Stimulated activated CD8-positive, alpha-beta memory T cell treated with anti-CD3 and anti-CD28 coated beads, Interleukin-7, amount 100 ng/mL, for 1 hour (primary cell): ENCODE results near the gene THEMIS2.
"Not testable (repeated sequence)": the region's sequence is repeated elsewhere in the genome, so short reads cannot be mapped to it uniquely, and the experiment has no call there.

ENCODE experiments used
- DNase-seq, 2 donors: peaks; one replicate each; pipeline ENCODE4 v3.0.0-alpha.2; 2020; ENCODE audit warnings: low read depth in 2 of 2

The THEMIS2 gene

GRCh38 chr1:27862671-27863537, 9.4 kb upstream of the THEMIS2 start:
- DNase-seq: no peak

- no peak for DNase-seq
Measured at GRCh38 chr1:27863538-27863915, 8.8 kb upstream of the THEMIS2 start.

GRCh38 chr1:27864264-27864895, 8.0 kb upstream of the THEMIS2 start:
- no peak for DNase-seq

GRCh38 chr1:27865821-27866220, 6.5 kb upstream of the THEMIS2 start:
- no peak for DNase-seq

- no peak for DNase-seq
Measured at GRCh38 chr1:27868556-27868931, 3.8 kb upstream of the THEMIS2 start.

- DNase-seq: peak; percentile 46 to 49
Measured at GRCh38 chr1:27868932-27869718, 3.2 kb upstream of the THEMIS2 start.

GRCh38 chr1:27869719-27870085, 2.6 kb upstream of the THEMIS2 start:
- no peak for DNase-seq

- DNase-seq: not testable (repeated sequence)
Measured at GRCh38 chr1:27871076-27871475, 1.3 kb upstream of the THEMIS2 start.

- DNase-seq: no peak
Measured at GRCh38 chr1:27872802-27873551, 633 bp downstream of the THEMIS2 start.

- DNase-seq: no peak
Measured at GRCh38 chr1:27873671-27874384, 1.5 kb downstream of the THEMIS2 start.

GRCh38 chr1:27876341-27877114, 4.2 kb downstream of the THEMIS2 start:
- DNase-seq: no peak

- DNase-seq: no peak
Measured at GRCh38 chr1:27877115-27877416, 4.7 kb downstream of the THEMIS2 start.

- DNase-seq: no peak
Measured at GRCh38 chr1:27878039-27878438, 5.7 kb downstream of the THEMIS2 start.

- no peak for DNase-seq
Measured at GRCh38 chr1:27878787-27879335, 6.5 kb downstream of the THEMIS2 start.

- no peak for DNase-seq
Measured at GRCh38 chr1:27879374-27880082, 7.2 kb downstream of the THEMIS2 start.

GRCh38 chr1:27882543-27882903, 10.2 kb downstream of the THEMIS2 start:
- DNase-seq: no peak

GRCh38 chr1:27883536-27883935, 11.2 kb downstream of the THEMIS2 start:
- DNase-seq: no peak

- DNase-seq: no peak
Measured at GRCh38 chr1:27884006-27884954, 11.9 kb downstream of the THEMIS2 start.

- no peak for DNase-seq
Measured at GRCh38 chr1:27885114-27885528, 12.8 kb downstream of the THEMIS2 start.
